ENCODE data around the gene ETV7.
"Not testable (repeated sequence)": the region's sequence is repeated elsewhere in the genome, so short reads cannot be mapped to it uniquely, and the experiment has no call there.

Gene ETV7

GRCh38 chr6:36364061-36364635 lies 23.3 kb downstream of the ETV7 start:
- DNase-seq (ENCODE audit: low read depth), result not testable (repeated sequence)

DNA sequence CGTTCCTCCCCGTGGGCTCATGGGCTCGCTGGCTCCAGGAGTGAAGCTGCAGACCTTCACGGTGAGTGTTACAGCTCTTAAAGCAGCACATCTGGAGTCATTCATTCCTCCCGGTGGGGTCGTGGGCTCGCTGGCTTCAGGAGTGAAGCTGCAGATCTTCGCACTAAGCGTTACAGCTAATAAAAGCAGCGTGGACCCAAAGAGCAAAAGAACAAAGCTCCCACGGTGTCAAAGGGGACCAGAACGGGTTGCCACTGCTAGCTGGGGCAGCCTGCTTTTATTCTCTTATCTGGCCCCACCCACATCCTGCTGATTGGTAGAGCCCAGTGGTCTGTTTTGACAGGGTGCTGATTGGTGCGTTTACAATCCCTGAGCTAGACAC lies 24.1 kb downstream of the ETV7 start:
- DNase-seq (ENCODE audit: low read depth), result not testable (repeated sequence)

DNA sequence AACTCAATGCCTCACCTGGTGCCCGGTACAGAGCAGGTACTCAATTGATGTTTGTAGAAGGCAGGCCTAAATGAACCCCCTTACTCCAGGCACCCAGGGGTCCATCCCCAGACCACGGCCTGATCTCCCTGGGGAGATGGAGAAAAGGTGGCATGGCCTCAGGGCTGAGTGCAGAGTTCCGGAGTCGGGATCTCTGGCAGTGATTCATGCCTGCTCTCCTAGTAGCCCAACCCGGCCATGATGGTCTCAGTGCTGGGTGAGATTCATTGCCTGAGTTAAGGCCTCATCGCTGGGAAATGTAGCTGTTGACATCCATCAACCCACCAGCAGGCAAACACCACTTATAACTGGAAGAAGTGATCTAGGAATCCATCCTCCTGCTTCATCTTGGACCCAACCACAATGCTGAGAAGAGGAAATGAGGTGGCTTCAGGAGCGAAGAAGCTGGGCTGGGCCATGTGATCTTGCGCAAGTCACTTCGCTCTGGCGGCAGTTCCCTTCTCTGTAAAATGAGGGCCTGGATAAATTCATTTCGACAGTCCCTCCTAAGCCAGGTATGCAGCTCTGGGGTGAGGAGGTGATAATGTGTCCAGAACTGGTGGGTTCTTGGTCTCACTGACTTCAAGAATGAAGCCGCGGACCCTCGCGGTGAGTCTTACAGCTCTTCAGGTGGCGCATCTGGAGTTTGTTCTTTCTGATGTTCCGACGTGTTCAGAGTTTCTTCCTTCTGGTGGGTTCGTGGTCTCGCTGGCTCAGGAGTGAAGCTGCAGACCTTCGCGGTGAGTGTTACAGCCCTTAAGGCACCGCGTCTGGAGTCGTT lies 24.7 kb downstream of the ETV7 start:
- no peak for DNase-seq (ENCODE audit: low read depth)

GRCh38 chr6:36361071-36361470 lies 26.4 kb downstream of the ETV7 start:
- no peak for DNase-seq (ENCODE audit: low read depth)

GRCh38 chr6:36360241-36361054 lies 27.0 kb downstream of the ETV7 start:
- DNase-seq (ENCODE audit: low read depth), result no peak

DNA sequence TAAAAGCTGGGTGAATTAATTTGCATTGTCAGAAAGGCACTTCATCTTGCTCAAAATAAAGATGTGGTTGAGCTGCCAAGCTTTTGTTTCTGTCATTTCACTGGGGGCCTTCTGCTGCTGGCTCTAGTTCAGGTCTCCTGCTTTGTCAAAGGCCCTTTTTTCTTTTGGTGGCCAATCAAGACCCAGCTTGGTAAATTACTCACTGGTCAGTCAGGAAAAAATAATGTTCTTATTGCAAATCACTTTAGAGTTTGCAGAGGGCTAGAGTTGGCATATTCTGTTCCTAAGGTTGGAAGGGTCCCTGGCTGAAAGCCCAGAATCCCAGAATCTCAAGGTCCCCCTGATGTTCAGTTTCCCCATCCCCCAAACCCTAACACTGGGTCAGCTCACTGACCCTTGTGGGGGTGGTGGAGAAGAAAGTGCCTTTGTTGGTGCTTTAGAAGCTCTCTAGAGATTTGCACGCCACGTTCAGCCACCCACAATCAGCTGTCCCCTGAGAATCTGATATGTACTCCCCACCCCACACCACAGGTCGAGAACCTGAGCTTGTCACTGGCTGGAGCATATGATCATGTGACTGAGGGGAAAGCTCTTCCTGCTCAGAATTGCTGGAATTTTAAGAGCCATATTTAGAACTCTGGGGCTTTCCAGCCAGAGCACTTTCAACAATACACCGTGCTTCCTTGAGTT lies 29.1 kb downstream of the ETV7 start:
- DNase-seq (ENCODE audit: low read depth), result no peak

- no peak for DNase-seq (ENCODE audit: low read depth)
These were observed 29.6 kb downstream of the ETV7 start for GRCh38 chr6:36357872-36358225.

- no peak for DNase-seq (ENCODE audit: low read depth)
These were observed 31.6 kb downstream of the ETV7 start for GRCh38 chr6:36355819-36356218.

DNA sequence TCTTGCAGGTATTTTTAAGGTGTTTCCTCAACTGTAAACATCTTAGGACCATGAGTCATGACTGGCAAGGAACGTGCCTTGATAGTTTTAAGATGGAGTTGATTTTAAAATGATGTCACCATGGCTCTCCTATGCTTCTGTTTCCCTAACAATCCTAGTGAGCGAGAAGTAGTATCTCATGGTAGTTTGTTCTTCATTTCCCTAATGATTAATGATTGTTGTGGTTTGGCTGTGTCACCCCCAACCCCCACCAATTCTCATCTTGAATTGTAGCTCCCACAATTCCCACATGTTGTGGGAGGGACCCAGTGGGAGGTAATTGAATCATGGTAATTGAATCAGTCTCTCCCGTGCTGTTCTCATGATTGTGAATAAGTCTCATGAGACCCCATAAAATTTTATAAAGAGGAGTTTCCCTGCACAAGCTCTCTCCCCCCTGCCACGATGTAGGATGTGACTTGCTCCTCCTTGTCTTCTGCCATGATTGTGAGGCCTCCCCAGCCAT lies 34.0 kb downstream of the ETV7 start:
- no peak for DNase-seq (ENCODE audit: low read depth)

- DNase-seq (ENCODE audit: low read depth), result no peak
These were observed 34.9 kb downstream of the ETV7 start for GRCh38 chr6:36352477-36353157.

- no peak for DNase-seq (ENCODE audit: low read depth)
These were observed 36.5 kb downstream of the ETV7 start for GRCh38 chr6:36350681-36351571.

- DNase-seq (ENCODE audit: low read depth), result no peak
These were observed 37.4 kb downstream of the ETV7 start for GRCh38 chr6:36350082-36350481.

- no peak for DNase-seq (ENCODE audit: low read depth)
These were observed 38.2 kb downstream of the ETV7 start for GRCh38 chr6:36349240-36349639.

DNA sequence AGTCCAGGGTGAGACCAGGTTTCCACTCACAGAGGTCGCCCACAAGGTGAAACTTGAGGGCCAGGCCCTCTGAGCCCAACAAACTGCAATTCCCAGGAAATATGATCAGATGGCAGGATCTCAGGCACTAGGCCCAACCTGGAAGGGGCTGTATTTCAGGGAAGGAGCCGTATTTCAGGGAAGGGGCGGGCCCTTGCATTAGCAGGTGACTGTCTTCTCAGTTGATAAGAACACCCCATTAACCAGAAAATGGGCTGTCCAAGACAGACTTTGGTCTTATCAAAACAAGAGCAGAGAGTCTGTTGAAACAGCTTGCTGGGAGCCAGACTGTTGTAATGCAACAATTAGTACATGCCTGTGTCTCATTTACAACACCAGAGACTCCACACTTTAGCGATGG lies 39.8 kb downstream of the ETV7 start:
- no peak for DNase-seq (ENCODE audit: low read depth)

DNA sequence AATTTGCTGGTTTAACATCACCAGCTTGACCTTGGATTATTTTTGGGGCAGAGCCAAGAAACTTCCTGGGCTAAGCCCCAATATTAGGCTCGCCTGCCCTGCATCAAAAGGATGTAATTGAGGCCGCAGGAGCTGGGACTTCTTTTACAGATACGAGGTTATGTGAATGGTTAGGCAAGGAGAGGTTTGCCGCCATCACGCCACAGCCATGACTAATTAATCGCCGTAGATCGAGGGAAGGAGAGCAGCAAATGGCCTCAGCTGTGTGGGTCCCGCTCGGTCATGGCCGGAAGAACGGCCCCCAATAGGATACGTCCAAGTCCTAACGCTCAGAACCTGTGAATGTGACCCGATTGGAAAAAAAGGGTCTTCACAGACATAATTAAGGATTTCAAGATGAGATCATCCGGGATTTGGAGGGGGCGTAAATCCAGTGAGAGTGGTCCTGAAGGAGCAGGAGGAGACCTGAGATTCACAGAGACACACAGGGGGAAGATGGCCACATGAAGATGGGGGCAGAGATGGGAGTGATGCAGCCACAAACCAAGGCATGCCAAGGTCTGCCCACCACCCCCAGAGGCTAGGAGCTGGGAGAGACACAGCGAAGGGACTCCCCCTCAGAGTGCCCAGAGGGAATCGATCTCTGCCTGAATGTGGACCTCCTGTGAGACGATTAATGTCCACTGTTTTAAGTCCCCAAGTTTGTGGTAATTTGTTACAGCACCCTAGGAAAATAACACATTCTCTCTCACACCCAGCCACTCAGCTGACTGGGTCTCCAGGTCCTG lies 40.8 kb downstream of the ETV7 start:
- no peak for DNase-seq (ENCODE audit: low read depth)

GRCh38 chr6:36345681-36346466 lies 41.6 kb downstream of the ETV7 start:
- no peak for DNase-seq (ENCODE audit: low read depth)

DNA sequence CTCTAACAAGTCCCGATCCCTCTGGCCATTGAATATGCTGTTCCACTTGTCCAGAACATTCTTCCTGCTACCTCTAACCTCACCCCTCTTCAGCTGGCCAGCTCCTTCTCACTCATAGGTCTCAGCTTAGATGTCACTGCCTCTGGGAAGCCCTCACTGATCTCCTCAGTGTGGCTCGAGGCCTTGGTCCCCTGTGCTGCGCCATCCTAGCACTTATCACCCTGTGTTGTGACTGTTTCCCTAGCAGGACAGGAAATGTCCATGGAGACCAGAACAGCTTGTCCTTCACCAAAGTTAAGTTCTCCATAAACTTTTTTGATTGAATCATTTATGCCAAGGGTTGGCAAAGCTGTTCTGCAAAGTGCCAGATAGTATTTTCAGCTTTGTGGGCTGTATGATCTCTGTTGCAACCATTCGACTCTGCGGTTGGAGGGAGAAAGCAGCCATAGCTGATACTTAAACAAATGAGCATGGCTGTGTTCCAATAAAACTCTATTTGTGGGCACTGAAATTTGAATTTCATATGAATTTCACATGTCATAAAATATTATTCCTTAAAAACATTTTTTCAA lies 44.3 kb downstream of the ETV7 start:
- no peak for DNase-seq (ENCODE audit: low read depth)

GRCh38 chr6:36340618-36341454 lies 46.6 kb downstream of the ETV7 start:
- no peak for DNase-seq (ENCODE audit: low read depth)
